Keratinocyte (primary cell): ENCODE data around the gene GLS.

Experiments used
- EZH2 ChIP-seq: IDR thresholded peaks from one replicate; pipeline ENCODE4 v1.6.1; 2012; ENCODE audit warnings: inconsistent platforms, mild to moderate bottlenecking, low read length, moderate library complexity
- TF ChIP-seq, protein P1 (sequence below), 3 experiments: IDR thresholded peaks in 1 of 3; conservative IDR thresholded peaks in 1 of 3; optimal IDR thresholded peaks in 1 of 3; 2 replicates in 2 of 3; 3 replicates in 1 of 3; pipeline versions ENCODE3 to v1.5.1; 2011; ENCODE audit warnings: low read length in 3 of 3, mild to moderate bottlenecking in 3 of 3, moderate library complexity in 2 of 3, control low read depth in 1 of 3, inconsistent platforms in 1 of 3; ENCODE audit not compliant: insufficient read depth in 2 of 3; ENCODE audit errors: extremely low read depth in 1 of 3

DNA sequence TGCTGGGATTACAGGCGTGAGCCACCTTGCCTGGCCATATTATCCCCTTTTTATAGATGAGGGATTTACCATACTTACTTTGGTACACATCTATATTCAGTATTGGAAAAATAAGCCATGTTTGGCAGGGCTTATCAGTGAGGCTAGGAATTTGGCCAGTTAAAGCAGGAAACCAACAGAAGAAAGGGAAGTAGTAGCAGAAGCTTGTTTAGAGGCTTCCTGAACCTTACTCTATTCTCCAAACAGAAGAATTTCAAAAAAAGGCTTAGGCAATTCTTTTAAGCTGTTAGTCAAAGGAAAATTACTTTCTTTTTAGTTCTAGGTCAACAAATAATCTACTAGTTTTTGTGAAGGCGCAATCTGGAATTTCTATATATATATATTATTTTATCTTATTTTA is 3.2 kb upstream of the GLS start:
- TF ChIP-seq, protein P1, sequence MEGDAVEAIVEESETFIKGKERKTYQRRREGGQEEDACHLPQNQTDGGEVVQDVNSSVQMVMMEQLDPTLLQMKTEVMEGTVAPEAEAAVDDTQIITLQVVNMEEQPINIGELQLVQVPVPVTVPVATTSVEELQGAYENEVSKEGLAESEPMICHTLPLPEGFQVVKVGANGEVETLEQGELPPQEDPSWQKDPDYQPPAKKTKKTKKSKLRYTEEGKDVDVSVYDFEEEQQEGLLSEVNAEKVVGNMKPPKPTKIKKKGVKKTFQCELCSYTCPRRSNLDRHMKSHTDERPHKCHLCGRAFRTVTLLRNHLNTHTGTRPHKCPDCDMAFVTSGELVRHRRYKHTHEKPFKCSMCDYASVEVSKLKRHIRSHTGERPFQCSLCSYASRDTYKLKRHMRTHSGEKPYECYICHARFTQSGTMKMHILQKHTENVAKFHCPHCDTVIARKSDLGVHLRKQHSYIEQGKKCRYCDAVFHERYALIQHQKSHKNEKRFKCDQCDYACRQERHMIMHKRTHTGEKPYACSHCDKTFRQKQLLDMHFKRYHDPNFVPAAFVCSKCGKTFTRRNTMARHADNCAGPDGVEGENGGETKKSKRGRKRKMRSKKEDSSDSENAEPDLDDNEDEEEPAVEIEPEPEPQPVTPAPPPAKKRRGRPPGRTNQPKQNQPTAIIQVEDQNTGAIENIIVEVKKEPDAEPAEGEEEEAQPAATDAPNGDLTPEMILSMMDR (optimal IDR thresholded peaks at IDR 0.05 in 1 of 3, IDR thresholded peaks at IDR 0.05 in 1 of 3, conservative IDR thresholded peaks at IDR 0.05 in 1 of 3; ENCODE audit: extremely low read depth in 1 of 3, insufficient read depth in 2 of 3, low read length in 3 of 3): no peak
- no peak for TF ChIP-seq EZH2
